ENCODE results near the gene VIPR2. TPM values are rescaled to one million over a fixed set of nuclear protein-coding genes. Genes with fewer than 3 reads are reported as not detected.

Gene VIPR2
- polyA plus RNA-seq, 1 experiment = not detected

DNA sequence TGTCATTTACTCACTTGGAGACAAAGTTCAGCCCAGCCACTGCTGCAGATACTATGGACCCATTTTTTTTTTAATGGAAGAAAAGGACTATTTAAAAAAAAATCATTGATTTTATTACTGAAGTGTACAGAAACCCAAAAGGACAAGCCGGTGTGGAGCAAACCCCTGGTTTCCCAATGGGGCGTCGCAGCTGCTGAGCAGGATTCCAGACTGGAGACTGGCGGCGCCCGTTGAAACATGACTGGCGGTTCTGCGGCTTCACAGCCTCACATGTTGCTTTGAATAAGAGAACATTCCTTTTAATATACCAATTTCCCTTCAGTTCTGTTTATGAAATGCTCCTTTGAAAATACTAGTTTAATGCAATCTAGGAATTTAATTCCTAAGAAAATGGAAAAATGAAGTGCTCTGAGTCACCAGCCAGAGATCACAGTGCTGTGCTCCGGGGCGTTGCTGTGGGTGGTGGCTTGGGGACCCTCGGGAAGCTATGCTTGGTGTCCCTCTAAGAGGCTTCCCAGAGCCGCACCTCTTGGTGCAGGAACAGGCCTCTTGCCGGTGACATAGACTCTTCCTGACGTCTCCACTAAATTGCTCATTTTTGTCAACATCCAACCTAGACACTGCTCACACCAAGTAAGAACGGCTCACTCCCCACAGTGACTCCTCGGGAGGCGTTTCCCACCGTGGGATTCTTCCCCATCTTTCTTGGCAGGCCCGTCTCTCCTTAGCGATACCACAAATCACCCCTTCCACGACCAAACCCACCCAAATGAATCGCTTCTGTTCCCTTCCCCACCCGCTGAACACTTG lies 12.0 kb upstream of the VIPR2 start:
- ChIA-PET CTCF (no interaction called here), POLR2A (no interaction called here)
- DNase-seq (ENCODE audit: low read depth) = no peak
- Histone ChIP-seq H3K27me3 (ENCODE audit: control insufficient read depth, insufficient read depth, low read length) (no peaks in the 10 kb centered on the region), H3K4me3 (ENCODE audit: low read depth, low read length) (no peak overlapping the region), H3K36me3 (ENCODE audit: control insufficient read depth, insufficient read depth, low read length) (no peaks in the 10 kb centered on the region)
- TF ChIP-seq, protein P1, sequence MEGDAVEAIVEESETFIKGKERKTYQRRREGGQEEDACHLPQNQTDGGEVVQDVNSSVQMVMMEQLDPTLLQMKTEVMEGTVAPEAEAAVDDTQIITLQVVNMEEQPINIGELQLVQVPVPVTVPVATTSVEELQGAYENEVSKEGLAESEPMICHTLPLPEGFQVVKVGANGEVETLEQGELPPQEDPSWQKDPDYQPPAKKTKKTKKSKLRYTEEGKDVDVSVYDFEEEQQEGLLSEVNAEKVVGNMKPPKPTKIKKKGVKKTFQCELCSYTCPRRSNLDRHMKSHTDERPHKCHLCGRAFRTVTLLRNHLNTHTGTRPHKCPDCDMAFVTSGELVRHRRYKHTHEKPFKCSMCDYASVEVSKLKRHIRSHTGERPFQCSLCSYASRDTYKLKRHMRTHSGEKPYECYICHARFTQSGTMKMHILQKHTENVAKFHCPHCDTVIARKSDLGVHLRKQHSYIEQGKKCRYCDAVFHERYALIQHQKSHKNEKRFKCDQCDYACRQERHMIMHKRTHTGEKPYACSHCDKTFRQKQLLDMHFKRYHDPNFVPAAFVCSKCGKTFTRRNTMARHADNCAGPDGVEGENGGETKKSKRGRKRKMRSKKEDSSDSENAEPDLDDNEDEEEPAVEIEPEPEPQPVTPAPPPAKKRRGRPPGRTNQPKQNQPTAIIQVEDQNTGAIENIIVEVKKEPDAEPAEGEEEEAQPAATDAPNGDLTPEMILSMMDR (IDR thresholded peaks at IDR 0.05; ENCODE audit: insufficient read depth, low read depth, low read length) = no peak

DNA sequence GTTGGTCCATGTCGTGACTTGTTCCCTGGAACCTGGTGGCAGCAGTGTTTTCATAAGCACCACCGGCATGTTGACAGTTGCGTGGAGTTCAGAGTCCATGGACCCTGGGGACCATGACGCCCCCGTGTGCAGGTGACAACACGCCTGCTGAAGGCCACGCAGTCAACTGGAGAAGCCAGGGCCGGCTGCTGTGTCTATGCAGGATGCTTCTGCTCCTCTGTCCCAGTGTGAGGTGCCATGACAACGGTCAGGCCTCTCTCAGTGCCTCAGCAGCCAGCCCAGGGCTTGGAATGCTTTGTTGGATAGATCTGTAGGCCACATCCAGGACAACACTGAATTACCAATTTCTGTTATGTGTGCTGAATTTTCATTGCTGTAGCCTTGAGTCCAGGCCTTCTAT lies 10.7 kb upstream of the VIPR2 start:
- DNase-seq (ENCODE audit: low read depth) = no peak
- H3K36me3 ChIP-seq (ENCODE audit: control insufficient read depth, insufficient read depth, low read length) = no peaks in the 10 kb centered on the region
- ChIA-PET POLR2A (no interaction called here), CTCF (no interaction called here)
- TF ChIP-seq, protein P1 (IDR thresholded peaks at IDR 0.05; ENCODE audit: insufficient read depth, low read depth, low read length) = no peak
- H3K4me3 ChIP-seq (ENCODE audit: low read depth, low read length) = no peak overlapping the region
- no peaks in the 10 kb centered on the region for H3K27me3 ChIP-seq (ENCODE audit: control insufficient read depth, insufficient read depth, low read length)

DNA sequence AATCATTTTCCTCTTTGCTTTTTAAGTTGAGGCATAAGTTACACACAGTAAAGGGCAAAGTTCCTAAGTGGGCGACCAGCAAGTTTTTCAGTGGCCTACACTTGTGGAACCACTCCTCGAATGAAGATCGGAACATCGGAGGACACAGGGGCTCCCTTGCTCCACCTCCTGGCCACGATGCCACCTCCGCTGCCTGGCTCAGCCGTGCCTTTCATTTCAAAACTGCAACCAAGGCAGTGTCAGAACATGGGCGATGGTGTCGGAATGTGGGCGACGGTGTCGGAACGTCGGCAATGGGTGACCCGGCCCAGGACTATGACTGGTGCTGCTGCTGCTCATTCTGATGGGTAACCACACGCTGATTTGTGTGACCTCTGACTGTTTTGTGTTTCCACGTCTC lies 9.6 kb upstream of the VIPR2 start:
- TF ChIP-seq, protein P1 (IDR thresholded peaks at IDR 0.05; ENCODE audit: insufficient read depth, low read depth, low read length) = no peak
- no peaks in the 10 kb centered on the region for H3K27me3 ChIP-seq (ENCODE audit: control insufficient read depth, insufficient read depth, low read length)
- ChIA-PET POLR2A (no interaction called here), CTCF (no interaction called here)
- DNase-seq (ENCODE audit: low read depth) = no peak
- no peak overlapping the region for H3K4me3 ChIP-seq (ENCODE audit: low read depth, low read length)
- no peaks in the 10 kb centered on the region for H3K36me3 ChIP-seq (ENCODE audit: control insufficient read depth, insufficient read depth, low read length)

DNA sequence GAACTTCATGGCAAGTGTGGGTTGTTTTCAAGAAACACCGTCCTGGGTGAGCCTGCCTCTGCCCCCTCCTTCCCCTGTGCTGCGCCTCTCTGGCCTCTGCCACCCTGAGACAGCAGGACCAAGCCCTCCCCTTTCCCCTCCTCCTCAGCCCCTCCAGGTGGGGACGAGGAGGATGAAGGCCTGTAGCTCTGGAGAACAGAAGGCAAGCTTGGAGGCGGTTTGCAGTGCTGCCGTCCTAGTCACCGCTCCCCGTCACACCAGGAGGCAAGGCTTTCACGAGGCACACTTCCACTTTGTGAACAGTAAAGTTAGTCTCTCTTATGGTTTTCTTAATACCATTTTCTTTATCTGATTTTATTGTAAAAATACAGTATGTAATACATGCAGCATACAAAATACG lies 8.8 kb upstream of the VIPR2 start:
- DNase-seq (ENCODE audit: low read depth) = no peak
- TF ChIP-seq, protein P1 (IDR thresholded peaks at IDR 0.05; ENCODE audit: insufficient read depth, low read depth, low read length) = no peak
- no peaks in the 10 kb centered on the region for H3K27me3 ChIP-seq (ENCODE audit: control insufficient read depth, insufficient read depth, low read length)
- H3K36me3 ChIP-seq (ENCODE audit: control insufficient read depth, insufficient read depth, low read length) = no peaks in the 10 kb centered on the region
- ChIA-PET CTCF (no interaction called here), POLR2A (no interaction called here)
- H3K4me3 ChIP-seq (ENCODE audit: low read depth, low read length) = no peak overlapping the region

DNA sequence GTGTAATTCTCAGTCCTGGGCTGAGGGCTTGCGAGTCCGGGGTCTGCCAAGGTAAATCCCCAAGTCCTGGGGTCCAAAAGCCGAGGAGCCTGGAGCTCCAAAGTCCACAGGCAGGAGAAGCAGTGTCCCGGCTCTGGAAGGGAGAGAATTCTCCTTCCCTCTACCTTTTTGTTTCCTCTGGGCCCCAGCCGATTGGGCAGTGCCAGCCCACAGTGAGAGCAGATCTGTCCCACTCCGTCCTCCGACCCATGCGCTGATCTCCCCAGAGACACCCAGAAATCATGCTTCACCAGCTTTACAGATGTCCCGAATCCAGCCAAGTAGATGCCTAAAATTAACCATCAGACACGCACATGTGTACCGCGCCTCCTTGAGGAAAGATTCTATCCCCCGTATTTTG lies 8.1 kb upstream of the VIPR2 start:
- no peak overlapping the region for H3K4me3 ChIP-seq (ENCODE audit: low read depth, low read length)
- no peaks in the 10 kb centered on the region for H3K27me3 ChIP-seq (ENCODE audit: control insufficient read depth, insufficient read depth, low read length)
- no peaks in the 10 kb centered on the region for H3K36me3 ChIP-seq (ENCODE audit: control insufficient read depth, insufficient read depth, low read length)
- no peak for DNase-seq (ENCODE audit: low read depth)
- ChIA-PET CTCF (no interaction called here), POLR2A (no interaction called here)
- TF ChIP-seq, protein P1 (IDR thresholded peaks at IDR 0.05; ENCODE audit: insufficient read depth, low read depth, low read length) = no peak
